MM.1S (cell line): ENCODE results near the gene ATP10D.

Source experiments
- EZH2 ChIP-seq: fragments of 300-600 bp; sonication (generic); optimal IDR thresholded peaks from 2 replicates; pipeline ENCODE3; 2017; ENCODE audit warnings: low read depth, mild to moderate bottlenecking, antibody characterized with exemption, low read length, mixed read lengths
- TF ChIP-seq, protein P1 (sequence below): fragments of 300-600 bp; sonication (generic); IDR thresholded peaks from 2 replicates; pipeline ENCODE4 v1.5.1; 2016; ENCODE audit warnings: antibody characterized with exemption, low read length, mixed read lengths

DNA sequence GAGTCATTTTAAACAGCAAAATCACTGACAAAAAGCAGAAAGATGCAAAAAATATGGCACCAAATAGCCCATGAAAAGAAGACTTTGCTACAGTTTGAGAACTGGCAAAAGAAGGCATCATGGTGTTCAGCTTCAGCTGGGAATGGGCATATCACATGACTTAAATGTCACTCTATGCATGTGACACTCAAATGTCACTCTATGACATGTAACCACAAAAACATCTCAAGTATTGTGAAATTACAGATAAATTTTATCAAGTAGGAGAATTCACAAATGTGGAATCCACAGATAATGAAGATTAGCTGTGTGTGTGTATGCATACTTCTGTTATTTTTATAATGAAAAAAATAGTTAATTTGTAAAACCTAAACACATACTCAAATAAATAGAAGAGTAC, 81.9 kb downstream of the ATP10D start:
- TF ChIP-seq, protein P1, sequence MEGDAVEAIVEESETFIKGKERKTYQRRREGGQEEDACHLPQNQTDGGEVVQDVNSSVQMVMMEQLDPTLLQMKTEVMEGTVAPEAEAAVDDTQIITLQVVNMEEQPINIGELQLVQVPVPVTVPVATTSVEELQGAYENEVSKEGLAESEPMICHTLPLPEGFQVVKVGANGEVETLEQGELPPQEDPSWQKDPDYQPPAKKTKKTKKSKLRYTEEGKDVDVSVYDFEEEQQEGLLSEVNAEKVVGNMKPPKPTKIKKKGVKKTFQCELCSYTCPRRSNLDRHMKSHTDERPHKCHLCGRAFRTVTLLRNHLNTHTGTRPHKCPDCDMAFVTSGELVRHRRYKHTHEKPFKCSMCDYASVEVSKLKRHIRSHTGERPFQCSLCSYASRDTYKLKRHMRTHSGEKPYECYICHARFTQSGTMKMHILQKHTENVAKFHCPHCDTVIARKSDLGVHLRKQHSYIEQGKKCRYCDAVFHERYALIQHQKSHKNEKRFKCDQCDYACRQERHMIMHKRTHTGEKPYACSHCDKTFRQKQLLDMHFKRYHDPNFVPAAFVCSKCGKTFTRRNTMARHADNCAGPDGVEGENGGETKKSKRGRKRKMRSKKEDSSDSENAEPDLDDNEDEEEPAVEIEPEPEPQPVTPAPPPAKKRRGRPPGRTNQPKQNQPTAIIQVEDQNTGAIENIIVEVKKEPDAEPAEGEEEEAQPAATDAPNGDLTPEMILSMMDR: no peak
- TF ChIP-seq EZH2: no peak
